HG02678 (cell line): ENCODE data around the gene LBP.
"Not testable (repeated sequence)": the region's sequence is repeated elsewhere in the genome, so short reads cannot be mapped to it uniquely, and the experiment has no call there.

Experiments used
- ATAC-seq: cut with Tn5 transposase; IDR thresholded peaks from one replicate; pipeline ENCODE4 v1.9.1; 2021; ENCODE audit warnings: mild to moderate bottlenecking, moderate library complexity; ENCODE audit not compliant: unreplicated experiment

The LBP gene

DNA sequence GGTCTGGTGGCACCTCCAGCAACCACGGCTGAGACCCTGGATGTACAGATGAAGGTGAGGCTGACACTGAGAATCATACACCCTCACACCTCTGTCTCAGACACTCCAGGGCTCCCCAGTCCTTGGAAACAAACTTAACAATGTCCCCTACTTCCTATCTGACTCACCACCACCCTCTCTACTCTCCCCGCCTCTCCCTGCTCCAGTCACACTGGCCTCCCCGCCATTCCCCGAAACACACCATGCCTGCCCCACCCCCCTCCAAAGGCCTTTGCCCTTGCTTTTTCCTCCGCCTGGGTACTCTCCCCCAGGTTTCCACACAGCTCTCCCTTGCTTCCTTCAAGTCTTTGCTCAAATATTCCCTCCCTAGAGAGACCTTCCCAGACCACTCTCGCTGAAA, 26.1 kb upstream of the LBP start:
- no peak for ATAC-seq

DNA sequence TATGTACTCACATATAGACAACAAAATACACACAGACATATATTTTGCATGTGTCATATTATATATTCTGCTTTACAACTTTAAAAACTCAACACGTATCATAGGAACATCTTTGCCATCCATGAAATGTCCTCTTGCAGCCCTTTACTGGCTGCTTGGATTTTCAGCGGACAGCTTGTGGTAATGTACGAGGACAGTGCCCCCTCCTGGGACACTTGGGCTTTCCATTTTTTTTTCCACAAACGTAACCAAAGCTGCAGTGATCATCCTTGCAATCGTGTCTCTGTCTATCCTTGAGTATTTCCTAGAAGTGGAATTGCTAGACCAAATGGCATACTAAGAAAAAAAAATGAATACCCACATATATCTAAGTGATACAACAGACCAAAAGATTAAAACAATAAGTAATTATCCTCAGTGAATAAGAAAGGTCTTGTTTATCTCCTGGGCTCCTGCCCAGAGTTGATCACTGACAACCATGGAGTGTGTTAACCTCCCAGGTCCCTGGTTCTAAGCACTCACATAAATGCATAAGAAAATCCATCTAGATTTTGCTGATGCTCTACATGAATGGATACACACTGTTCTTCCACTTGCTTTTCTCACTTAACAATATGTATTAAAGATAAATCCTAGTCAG, 24.2 kb upstream of the LBP start:
- ATAC-seq = no peak

DNA sequence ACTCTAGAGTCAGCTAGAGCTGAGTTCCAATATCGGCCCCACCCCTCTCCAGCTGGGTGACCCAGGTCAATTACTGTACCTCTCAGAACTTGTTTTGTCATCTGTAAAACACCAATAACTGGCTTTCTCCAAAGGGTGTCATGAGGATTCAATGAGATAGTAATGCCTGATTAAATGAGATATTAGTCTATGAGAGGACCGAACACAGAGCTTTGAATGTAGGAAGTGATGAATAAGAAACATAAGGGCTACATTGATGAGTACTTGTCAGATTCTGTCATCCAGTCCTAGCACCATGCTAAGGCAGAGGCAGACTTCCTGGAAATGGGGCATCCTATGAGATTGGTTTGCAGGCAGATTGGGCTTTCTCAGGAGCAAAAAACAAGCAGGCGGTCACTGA, 22.1 kb upstream of the LBP start:
- no peak for ATAC-seq

DNA sequence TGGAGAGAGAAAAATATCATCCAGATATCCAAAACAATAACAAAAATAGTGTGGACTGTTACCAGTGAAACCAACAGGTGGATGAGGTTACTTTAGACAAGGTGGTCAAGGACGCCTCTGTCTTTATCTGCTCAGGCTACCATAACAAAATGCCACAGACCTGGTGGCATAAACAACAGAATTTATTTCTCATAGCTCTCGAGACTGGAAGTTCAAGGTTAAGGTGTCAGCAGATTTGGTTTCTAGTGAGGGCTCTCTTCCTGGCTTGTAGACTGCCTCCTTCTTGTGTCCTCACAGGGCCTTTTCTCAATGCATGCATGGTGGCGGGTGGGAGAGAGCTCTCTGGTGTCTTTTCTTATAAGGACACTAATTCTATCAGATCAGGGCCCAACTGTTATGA, 21.1 kb upstream of the LBP start:
- no peak for ATAC-seq

DNA sequence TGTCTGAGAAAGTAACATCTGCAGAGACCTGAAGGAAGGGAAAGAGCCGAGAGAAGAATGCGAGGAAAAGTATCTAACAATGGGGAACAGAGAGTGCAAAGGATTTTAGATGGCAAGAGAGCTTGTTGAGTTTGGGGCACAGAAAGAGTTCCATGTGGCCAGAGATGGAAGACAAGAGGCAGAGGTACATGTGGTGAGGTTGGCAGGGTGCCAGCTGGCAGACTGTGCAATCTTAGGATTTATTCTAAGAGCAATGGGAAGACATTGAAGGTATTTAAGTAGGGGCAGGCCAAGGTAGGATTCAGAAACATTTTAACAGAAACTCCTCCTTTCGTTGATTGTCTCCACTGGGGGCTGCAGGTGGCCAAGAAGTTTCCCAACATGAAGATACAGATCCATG, 20.4 kb upstream of the LBP start:
- ATAC-seq = no peak

DNA sequence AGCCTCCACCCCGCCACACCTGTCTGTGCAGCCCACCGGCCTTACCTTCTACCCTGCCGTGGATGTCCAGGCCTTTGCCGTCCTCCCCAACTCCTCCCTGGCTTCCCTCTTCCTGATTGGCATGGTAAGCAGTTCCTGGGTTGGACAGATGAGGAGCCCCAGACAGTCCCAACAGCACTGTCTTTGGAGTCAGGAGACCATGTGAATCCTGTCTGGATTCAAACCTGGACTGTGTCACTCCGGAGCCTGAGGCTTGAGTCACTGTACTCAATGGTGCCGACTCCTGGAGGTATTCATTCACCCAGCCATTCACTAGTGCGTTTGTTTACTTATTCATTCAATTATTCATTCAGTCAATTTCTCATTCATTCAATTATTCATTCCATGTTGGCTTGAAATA, 20.0 kb upstream of the LBP start:
- ATAC-seq = no peak

- no peak for ATAC-seq
Observed at GRCh38 chr20:38330638-38331037, 15.6 kb upstream of the LBP start.

DNA sequence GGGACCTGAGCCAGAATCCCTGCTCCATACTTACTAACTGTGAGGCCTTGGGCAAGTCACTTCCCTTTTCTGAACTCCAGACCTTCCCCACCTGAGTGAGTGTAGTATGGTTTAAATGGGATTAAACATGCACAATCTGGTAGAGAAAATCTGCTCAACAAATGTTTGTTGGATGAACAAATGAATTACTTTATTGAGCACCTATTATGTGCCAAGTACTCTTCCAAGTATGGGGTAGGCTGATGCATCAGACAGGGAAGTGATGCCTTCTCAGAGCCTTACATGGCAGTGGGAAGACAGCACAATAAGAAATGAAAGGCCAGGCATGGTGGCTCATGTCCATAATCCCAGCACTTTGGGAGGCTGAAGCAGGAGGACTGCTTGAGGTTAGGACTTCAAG, 15.0 kb upstream of the LBP start:
- ATAC-seq = no peak

GRCh38 chr20:38331814-38332213, 14.5 kb upstream of the LBP start:
- ATAC-seq = no peak

DNA sequence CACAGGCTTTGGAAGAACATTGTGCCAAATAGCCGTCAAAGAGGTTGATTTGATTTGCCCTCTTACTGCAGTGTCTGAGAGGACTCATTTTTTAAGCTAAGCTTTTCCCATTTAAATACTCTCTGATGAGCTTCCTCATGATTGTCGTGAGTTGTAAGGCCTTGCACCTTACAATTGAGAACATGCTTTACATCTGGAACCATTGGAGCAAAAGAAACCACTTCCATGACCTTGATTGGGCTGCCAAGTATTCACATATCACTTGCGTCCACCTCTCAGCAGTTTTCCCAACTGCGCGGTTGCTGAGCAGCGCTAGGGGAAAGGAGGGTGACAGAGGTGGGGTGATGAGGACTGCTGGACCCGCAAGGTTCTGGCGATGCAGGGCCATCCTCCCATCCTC, 12.3 kb upstream of the LBP start:
- no peak for ATAC-seq

- no peak for ATAC-seq
Observed at GRCh38 chr20:38336726-38337125, 9.6 kb upstream of the LBP start.

GRCh38 chr20:38337561-38338140, 8.6 kb upstream of the LBP start:
- ATAC-seq = no peak

DNA sequence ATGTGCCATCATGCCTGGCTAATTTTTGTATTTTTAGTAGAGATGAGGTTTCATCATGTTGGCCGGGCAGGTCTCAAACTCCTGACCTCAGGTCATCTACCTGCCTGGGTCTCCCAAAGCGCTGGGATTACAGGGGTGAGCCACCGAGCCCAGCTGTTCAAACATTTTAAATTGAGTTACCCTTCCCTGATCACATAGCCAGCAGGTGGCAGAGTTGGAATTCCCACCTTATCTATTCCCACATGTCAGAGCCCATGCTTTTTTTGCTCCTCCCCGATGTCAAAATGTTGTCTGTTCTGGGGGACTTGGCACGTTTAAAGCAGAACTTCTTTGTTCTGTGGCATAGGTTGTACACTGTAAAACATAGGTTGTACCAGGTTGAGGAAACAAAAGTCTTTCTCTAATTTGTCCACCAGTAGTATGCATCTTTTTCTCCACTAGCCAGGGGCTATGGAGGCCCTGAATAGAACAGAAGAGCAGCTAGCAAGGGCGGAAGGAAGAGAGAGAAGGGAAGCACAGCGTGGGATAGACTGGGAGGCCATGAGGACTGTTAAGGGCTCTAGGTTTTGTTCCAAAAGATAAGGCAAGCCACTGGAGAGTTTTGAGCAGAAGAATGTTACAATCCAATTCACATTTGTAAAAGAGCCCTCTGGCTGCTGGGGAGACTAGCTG, 7.3 kb upstream of the LBP start:
- ATAC-seq = no peak

- not testable (repeated sequence) for ATAC-seq
Observed at GRCh38 chr20:38339521-38339896, 6.8 kb upstream of the LBP start.

DNA sequence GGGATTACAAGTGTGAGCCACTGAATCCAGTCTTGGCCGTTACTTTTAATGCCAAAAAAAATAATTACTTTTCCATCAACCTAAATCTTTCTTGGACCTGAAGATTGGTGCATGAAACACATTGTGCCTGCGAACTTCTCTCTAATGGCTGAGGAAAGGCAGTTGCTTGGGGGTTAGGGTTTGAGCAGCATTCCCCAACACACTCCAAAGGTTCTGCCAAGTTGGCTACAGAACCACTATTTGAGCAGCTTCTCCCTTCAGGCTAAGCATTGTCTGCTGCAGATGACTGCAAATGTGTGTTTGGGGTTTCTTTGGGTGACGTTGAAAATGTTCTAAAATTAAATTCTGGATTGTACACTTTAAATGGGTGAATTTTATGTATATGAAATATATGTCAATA, 6.3 kb upstream of the LBP start:
- ATAC-seq = no peak

GRCh38 chr20:38340693-38341092, 5.6 kb upstream of the LBP start:
- no peak for ATAC-seq

- no peak for ATAC-seq
Observed at GRCh38 chr20:38342216-38342615, 4.1 kb upstream of the LBP start.

- no peak for ATAC-seq
Observed at GRCh38 chr20:38342713-38343310, 3.5 kb upstream of the LBP start.

- ATAC-seq = no peak
Observed at GRCh38 chr20:38343311-38344106, 2.8 kb upstream of the LBP start.

GRCh38 chr20:38344107-38344701, 2.1 kb upstream of the LBP start:
- no peak for ATAC-seq

DNA sequence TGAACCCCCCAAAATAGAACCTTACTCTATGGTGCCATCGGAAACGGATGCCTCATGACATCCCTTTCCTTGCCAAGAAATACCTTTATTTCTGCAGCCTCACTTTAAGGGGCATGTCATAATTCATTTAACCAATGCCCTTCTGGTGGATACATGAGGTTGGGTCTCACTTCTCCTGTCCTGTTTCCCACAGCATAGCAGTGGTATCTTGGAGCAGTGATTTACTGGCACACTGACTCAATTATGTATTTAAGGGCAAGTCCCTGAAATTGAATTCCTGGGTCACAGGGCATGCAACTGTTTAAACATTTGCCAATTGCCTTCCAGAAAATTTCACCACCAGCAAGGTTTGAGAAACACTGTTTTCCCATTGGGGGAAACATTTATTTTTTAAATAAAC, 639 bp upstream of the LBP start:
- ATAC-seq = no peak
